ENCODE measurements around the gene CALN1.
"Not testable (repeated sequence)": the region's sequence is repeated elsewhere in the genome, so short reads cannot be mapped to it uniquely, and the experiment has no call there.

CALN1 gene

GRCh38 chr7:72403458-72404076, 8.6 kb downstream of the CALN1 start:
- TF ChIP-seq CTCF (IDR thresholded peaks at IDR 0.05; ENCODE audit: insufficient read depth, low read depth, low read length, missing control alignments) = no peak
- no peak overlapping the region for H3K4me3 ChIP-seq (ENCODE audit: low read length)
- no peak for DNase-seq (ENCODE audit: low read depth)

GRCh38 chr7:72394016-72394415, 18.1 kb downstream of the CALN1 start:
- H3K4me3 ChIP-seq (ENCODE audit: low read length) = no peak overlapping the region
- no peak for DNase-seq (ENCODE audit: low read depth)
- no peak for TF ChIP-seq CTCF (IDR thresholded peaks at IDR 0.05; ENCODE audit: insufficient read depth, low read depth, low read length, missing control alignments)

GRCh38 chr7:72391821-72392377, 20.2 kb downstream of the CALN1 start:
- TF ChIP-seq CTCF (IDR thresholded peaks at IDR 0.05; ENCODE audit: insufficient read depth, low read depth, low read length, missing control alignments) = no peak
- no peak overlapping the region for H3K4me3 ChIP-seq (ENCODE audit: low read length)
- DNase-seq (ENCODE audit: low read depth) = no peak

GRCh38 chr7:72386118-72386517, 26.0 kb downstream of the CALN1 start:
- H3K4me3 ChIP-seq (ENCODE audit: low read length) = no peak overlapping the region
- no peak for DNase-seq (ENCODE audit: low read depth)
- no peak for TF ChIP-seq CTCF (IDR thresholded peaks at IDR 0.05; ENCODE audit: insufficient read depth, low read depth, low read length, missing control alignments)

- no peak overlapping the region for H3K4me3 ChIP-seq (ENCODE audit: low read length)
- no peak for DNase-seq (ENCODE audit: low read depth)
Measured at GRCh38 chr7:72362246-72362645, 49.9 kb downstream of the CALN1 start.

GRCh38 chr7:72345208-72345727, 66.9 kb downstream of the CALN1 start:
- TF ChIP-seq CTCF (IDR thresholded peaks at IDR 0.05; ENCODE audit: insufficient read depth, low read depth, low read length, missing control alignments) = no peak

More at GRCh38 chr7:72362246-72362645, 49.9 kb downstream of the CALN1 start:
- no peak for TF ChIP-seq CTCF (IDR thresholded peaks at IDR 0.05; ENCODE audit: insufficient read depth, low read depth, low read length, missing control alignments)

GRCh38 chr7:72343991-72344390, 68.1 kb downstream of the CALN1 start:
- H3K4me3 ChIP-seq (ENCODE audit: low read length) = no peak overlapping the region
- DNase-seq (ENCODE audit: low read depth) = no peak
- TF ChIP-seq CTCF (IDR thresholded peaks at IDR 0.05; ENCODE audit: insufficient read depth, low read depth, low read length, missing control alignments) = no peak

More at GRCh38 chr7:72345208-72345727, 66.9 kb downstream of the CALN1 start:
- no peak for DNase-seq (ENCODE audit: low read depth)
- H3K4me3 ChIP-seq (ENCODE audit: low read length) = no peak overlapping the region

GRCh38 chr7:72343354-72343753, 68.8 kb downstream of the CALN1 start:
- not testable (repeated sequence) for DNase-seq (ENCODE audit: low read depth); H3K4me3 ChIP-seq (ENCODE audit: low read length)
